Heart left ventricle (tissue), 13 donors: ENCODE data around the gene PCSK6.

ENCODE experiments used
- CTCF ChIP-seq, 12 donors: fragments of 200-600 bp; sonication (generic) in 4 of 12; IDR thresholded peaks; one replicate each; pipeline versions ENCODE4 v1.5.0 to v1.8.0; 2018 to 2022; ENCODE audit warnings: antibody characterized with exemption in 12 of 12, mild to moderate bottlenecking in 5 of 12
- POLR2A ChIP-seq, 2 donors: fragments of 450-650 bp; IDR thresholded peaks; one replicate each; pipeline ENCODE4 v1.6.1; 2017; ENCODE audit warnings: antibody characterized with exemption in 2 of 2, mild to moderate bottlenecking in 2 of 2, moderate library complexity in 2 of 2
- donor health status: ischemic (EF 13 %, LVEDD 7.1; RV severe dilation, severe dysfunction).
- donor health status: DM: no; HTN: yes; CAD: no.
- donor health status: DM: no; HTN: no; CAD: no.
- donor health status: ischemic (EF 25% LVEDD 6.9; RV normal size, moderate dysfunction).
- donor health status: ischemic (EF 25% LVEDD 5.7; RV mildly dilated, moderate dysfunction).
- donor health status: ischemic (EF 35%, LVEDD 5.7; RV mildly dilated, moderate dysfunction).
- donor health status: nonischemic (EF 11% LVEDD 7.7; RV severe dilation, severe dysfunction).
- donor health status: DM: yes; HTN: yes; CAD: no.
- donor health status: PGD.
- donor health status: ischemic (EF 29% LVEDD 5.4; RV normal size, mild dysfunction).
- donor health status: nonischemic (EF 23%, LVEDD 6.1; RV moderate dilation, normal function).

- TF ChIP-seq POLR2A (IDR thresholded peaks at IDR 0.05): no peak
- no peak for TF ChIP-seq CTCF (IDR thresholded peaks at IDR 0.05)
These were observed 235.1 kb downstream of the PCSK6 start for GRCh38 chr15:101254157-101255050.
